Panc1 (cell line): ENCODE results near the gene CHPT1. TPM values are rescaled to one million over a fixed set of nuclear protein-coding genes. Genes with fewer than 3 reads are reported as not detected.

ENCODE experiments used
- ATAC-seq: fragments of 200-7000 bp; cut with Tn5 transposase; 2 replicates; pipeline ENCODE4 v1.9.1; 2020; ENCODE audit warnings: mild to moderate bottlenecking, moderate library complexity
- BruUV-seq: library from RNA; stranded (reverse); fragments of 400-500 nt; replicated peaks from 2 replicates; lab custom pipeline; 2021; lab: Mats Ljungman, UMichigan
- CTCF ChIA-PET: fragments of 300-600 bp; sonication (Branson Sonifier 250); formaldehyde crosslinking; loops from one replicate; lab custom pipeline; 2022; ENCODE audit warnings: antibody characterized with exemption; lab: Charles Lee
- POLR2A ChIA-PET: fragments of 300-600 bp; sonication (Branson Sonifier 250); formaldehyde crosslinking; loops from one replicate; lab custom pipeline; 2022; ENCODE audit warnings: antibody characterized with exemption; lab: Charles Lee
- DNase-seq: peaks from one replicate; pipeline ENCODE4 v3.0.0-alpha.2; 2010; ENCODE audit warnings: low read depth, low spot score
- H3K27ac ChIP-seq: 2 replicates; pipeline ENCODE4 v1.5.1; 2011; ENCODE audit warnings: mild to moderate bottlenecking, low read length, inconsistent platforms
- H3K27me3 ChIP-seq: fragments of 200-500 bp; sonication (Bioruptor generic); 2 replicates; pipeline ENCODE4 v1.6.0; 2014; ENCODE audit warnings: low read length, inconsistent platforms; ENCODE audit not compliant: control insufficient read depth, insufficient read depth
- H3K36me3 ChIP-seq: fragments of 200-500 bp; sonication (Bioruptor generic); 2 replicates; pipeline ENCODE4 v1.5.1; 2014; ENCODE audit warnings: inconsistent platforms, mild to moderate bottlenecking, low read length, moderate library complexity; ENCODE audit not compliant: control insufficient read depth, insufficient read depth
- H3K4me1 ChIP-seq: 2 replicates; pipeline ENCODE4 v1.5.1; 2011; ENCODE audit warnings: inconsistent platforms, mild to moderate bottlenecking, low read length, moderate library complexity; ENCODE audit not compliant: control insufficient read depth, insufficient read depth
- H3K4me3 ChIP-seq, 2 experiments: 2 replicates each; pipeline ENCODE4 v1.5.1; 2011 to 2012; ENCODE audit warnings: low read depth in 2 of 2, low read length in 2 of 2, mild to moderate bottlenecking in 2 of 2, inconsistent platforms in 1 of 2, moderate library complexity in 1 of 2
- H3K9me3 ChIP-seq: fragments of 200-500 bp; sonication (Bioruptor generic); 2 replicates; pipeline ENCODE4 v1.5.1; 2014; ENCODE audit warnings: low read depth, mild to moderate bottlenecking, inconsistent platforms, low read length, moderate library complexity; ENCODE audit not compliant: control insufficient read depth, insufficient read depth
- CTCF ChIP-seq: fragments of 450-650 bp; IDR thresholded peaks from 2 replicates; pipeline ENCODE4 v1.5.1; 2017; ENCODE audit warnings: mild to moderate bottlenecking
- POLR2AphosphoS5 ChIP-seq: IDR thresholded peaks from 2 replicates; pipeline ENCODE4 v1.6.1; 2012; ENCODE audit warnings: mild to moderate bottlenecking, low read depth, low read length, moderate library complexity
- REST ChIP-seq, 2 experiments: IDR thresholded peaks; 2 replicates each; pipeline ENCODE4 v1.6.1; 2011 to 2012; ENCODE audit warnings: low read depth in 2 of 2, control low read depth in 1 of 2, low read length in 1 of 2, mild to moderate bottlenecking in 1 of 2, moderate library complexity in 1 of 2; ENCODE audit not compliant: insufficient read depth in 1 of 2
- SIN3A ChIP-seq: IDR thresholded peaks from 2 replicates; pipeline ENCODE4 v1.6.1; 2012; ENCODE audit warnings: low read depth, mild to moderate bottlenecking, low read length, moderate library complexity, borderline replicate concordance; ENCODE audit not compliant: insufficient read depth
- TCF7L2 ChIP-seq: IDR thresholded peaks from 2 replicates; pipeline ENCODE4 v1.6.1; 2011; ENCODE audit warnings: mild to moderate bottlenecking, low read depth, low read length, inconsistent platforms
- in situ Hi-C: cut with HindIII; loops from 2 replicates; pipeline ENCODE4 v1.10.0; 2016; ENCODE audit warnings: low sequenced_read_pairs, low pct_unique_long_range_greater_than_20kb
- intact Hi-C: fragments of 100-400 bp; cut with micrococcal nuclease; formaldehyde crosslinking; loops from one replicate; pipeline ENCODE4 v1.10.0; 2022; ENCODE audit not compliant: unreplicated experiment
- total RNA-seq: library from RNA; stranded (reverse); gene quantifications from one replicate; pipeline ENCODE4 v1.2.1, GENCODE V29; 2021; ENCODE audit not compliant: unreplicated experiment

The CHPT1 gene
- total RNA-seq, 1 experiment from 2014 or later = 78.3 TPM

GRCh38 chr12:101738920-101739665, 41.7 kb downstream of the CHPT1 start, which contains the start of gene SYCP3:
SYCP3 (minus strand) TSS chr12:101739462; CDS start chr12:101737935, 1,527 bp downstream.
- TF ChIP-seq SIN3A (no peak), REST (IDR thresholded peaks at IDR 0.05; ENCODE audit: insufficient read depth in 1 of 2, low read depth in 2 of 2, low read length in 1 of 2) (no peak), CTCF (no peak), TCF7L2 (no peak), POLR2AphosphoS5 (no peak)
- no peaks in the 10 kb centered on the region for H3K9me3 ChIP-seq
- H3K27me3 ChIP-seq = no peaks in the 10 kb centered on the region
- intact Hi-C loops (no loop called here), in situ Hi-C loops (no loop called here)
- H3K4me1 ChIP-seq = no peaks in the 10 kb centered on the region
- no peak within 1 kb of the TSS for H3K4me3 ChIP-seq
- 0 out of 2 replicates have a peak, but pooled peaks cover 2% of the 10 kb centered on the region for H3K36me3 ChIP-seq
- no TSS peak for BruUV-seq
- ChIA-PET POLR2A (no interaction called here), CTCF (no interaction called here)
- H3K27ac ChIP-seq = no peak within 1 kb of the TSS
- DNase-seq (no peak), ATAC-seq (no peak)

- Histone ChIP-seq H3K4me3 (no peak overlapping the region), H3K27ac (no peak overlapping the region), H3K9me3 (no peaks in the 10 kb centered on the region), H3K27me3 (no peaks in the 10 kb centered on the region), H3K4me1 (no peaks in the 10 kb centered on the region), H3K36me3 (no peaks in the 10 kb centered on the region)
- intact Hi-C loops (no loop called here), in situ Hi-C loops (no loop called here)
- POLR2A ChIA-PET = no interaction called here
- CTCF ChIA-PET = no interaction called here
- BruUV-seq = no TSS peak
- ATAC-seq = no peak
- no peak for DNase-seq
- TF ChIP-seq POLR2AphosphoS5 (no peak), CTCF (no peak), REST (IDR thresholded peaks at IDR 0.05; ENCODE audit: insufficient read depth in 1 of 2, low read depth in 2 of 2, low read length in 1 of 2) (no peak)
Observed at GRCh38 chr12:101740566-101740965, 43.1 kb downstream of the CHPT1 start.
